Measurements from ENCODE around the gene VWA5B1.

GRCh38 chr1:20358761-20359263 is 68.1 kb downstream of the VWA5B1 start:
- TF ChIP-seq MYC (IDR thresholded peaks at IDR 0.05; ENCODE audit: low read depth, low read length) = no peak
- no peak for TF ChIP-seq CTCF (IDR thresholded peaks at IDR 0.05; ENCODE audit: extremely low read depth in 1 of 2, insufficient read depth in 1 of 2, low read depth in 1 of 2, low read length in 2 of 2)
- no peak for TF ChIP-seq POLR2AphosphoS5 (IDR thresholded peaks at IDR 0.05; ENCODE audit: insufficient read depth, low read depth, low read length)
